GM19467 (cell line): Measurements from ENCODE around the gene MDM2.
"Not testable (repeated sequence)": the region's sequence is repeated elsewhere in the genome, so short reads cannot be mapped to it uniquely, and the experiment has no call there.

Source experiments
- ATAC-seq: cut with Tn5 transposase; IDR thresholded peaks from one replicate; pipeline ENCODE4 v1.9.1; 2021; ENCODE audit warnings: mild to moderate bottlenecking, moderate library complexity; ENCODE audit not compliant: unreplicated experiment

Gene MDM2

GRCh38 chr12:68804657-68805591 lies 3.1 kb upstream of the MDM2 start:
- no peak for ATAC-seq

- no peak for ATAC-seq
Observed at GRCh38 chr12:68805592-68806120, 2.3 kb upstream of the MDM2 start.

- no peak for ATAC-seq
Observed at GRCh38 chr12:68806488-68807237, 1.3 kb upstream of the MDM2 start.

- ATAC-seq, result not testable (repeated sequence)
Observed at GRCh38 chr12:68807274-68807575, 752 bp upstream of the MDM2 start.

GRCh38 chr12:68808388-68809189 lies 612 bp downstream of the MDM2 start:
- peak; percentile 53 for ATAC-seq

- no peak for ATAC-seq
Observed at GRCh38 chr12:68809190-68810026, 1.4 kb downstream of the MDM2 start.

GRCh38 chr12:68810027-68810389 lies 2.0 kb downstream of the MDM2 start:
- not testable (repeated sequence) for ATAC-seq

- not testable (repeated sequence) for ATAC-seq
Observed at GRCh38 chr12:68811573-68811972, 3.6 kb downstream of the MDM2 start.

GRCh38 chr12:68812553-68813241 lies 4.7 kb downstream of the MDM2 start:
- no peak for ATAC-seq

GRCh38 chr12:68813242-68813593 lies 5.2 kb downstream of the MDM2 start:
- no peak for ATAC-seq

- no peak for ATAC-seq
Observed at GRCh38 chr12:68814490-68815231, 6.7 kb downstream of the MDM2 start.

GRCh38 chr12:68815232-68815927 lies 7.4 kb downstream of the MDM2 start:
- no peak for ATAC-seq

- no peak for ATAC-seq
Observed at GRCh38 chr12:68815928-68816800, 8.2 kb downstream of the MDM2 start.

GRCh38 chr12:68819481-68819880 lies 11.5 kb downstream of the MDM2 start:
- not testable (repeated sequence) for ATAC-seq

GRCh38 chr12:68821357-68822188 lies 13.6 kb downstream of the MDM2 start:
- ATAC-seq, result no peak

- no peak for ATAC-seq
Observed at GRCh38 chr12:68823696-68824095, 15.7 kb downstream of the MDM2 start.

- ATAC-seq, result no peak
Observed at GRCh38 chr12:68824131-68824530, 16.2 kb downstream of the MDM2 start.
